GM21390 (cell line): ENCODE measurements around the gene AMMECR1L.
"Not testable (repeated sequence)": the region's sequence is repeated elsewhere in the genome, so short reads cannot be mapped to it uniquely, and the experiment has no call there.

ENCODE experiments used
- ATAC-seq: cut with Tn5 transposase; IDR thresholded peaks from one replicate; pipeline ENCODE4 v1.9.1; 2021; ENCODE audit not compliant: unreplicated experiment

AMMECR1L gene

GRCh38 chr2:127841466-127842178 lies 44.1 kb downstream of the AMMECR1L start:
- no peak for ATAC-seq

GRCh38 chr2:127840893-127841292 lies 44.9 kb downstream of the AMMECR1L start:
- no peak for ATAC-seq

DNA sequence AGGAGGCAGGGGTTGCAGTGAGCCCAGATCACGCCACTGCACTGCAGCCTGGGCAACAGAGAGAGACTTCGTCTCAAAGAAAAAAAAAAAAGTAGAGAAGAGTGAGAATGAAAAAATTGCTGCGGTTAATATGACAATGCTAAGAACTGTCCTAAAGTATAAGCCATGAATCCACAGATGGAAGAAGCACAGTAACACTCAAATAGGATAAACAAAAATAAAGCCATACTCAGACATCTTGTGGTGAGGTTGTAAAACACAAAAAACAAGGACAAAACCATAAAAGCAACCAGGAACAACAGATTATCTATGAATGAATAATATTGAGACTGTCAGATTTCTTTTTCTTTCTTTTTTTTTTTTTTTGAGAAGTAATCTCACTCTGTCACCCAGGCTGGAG lies 50.8 kb downstream of the AMMECR1L start:
- no peak for ATAC-seq

GRCh38 chr2:127829845-127830246 lies 55.9 kb downstream of the AMMECR1L start:
- peak; percentile 96 for ATAC-seq

DNA sequence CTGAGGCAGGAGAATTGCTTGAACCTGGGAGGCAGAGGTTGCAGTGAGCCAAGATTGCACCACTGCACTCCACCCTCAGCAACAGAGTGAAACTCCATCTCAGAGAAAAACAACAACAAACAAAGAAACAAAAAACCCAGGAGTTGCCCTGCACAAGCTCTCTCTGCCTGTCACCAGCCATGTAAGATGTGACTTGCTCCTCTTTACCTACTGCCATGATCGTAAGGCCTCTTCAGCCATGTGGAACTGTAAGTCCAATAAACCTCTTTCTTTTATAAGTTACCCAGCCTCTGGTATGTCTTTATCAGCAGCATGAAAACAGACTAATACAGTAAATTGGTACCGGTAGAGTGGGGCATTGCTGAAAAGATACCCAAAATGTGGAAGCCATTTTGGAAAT lies 59.0 kb downstream of the AMMECR1L start:
- ATAC-seq = not testable (repeated sequence)

DNA sequence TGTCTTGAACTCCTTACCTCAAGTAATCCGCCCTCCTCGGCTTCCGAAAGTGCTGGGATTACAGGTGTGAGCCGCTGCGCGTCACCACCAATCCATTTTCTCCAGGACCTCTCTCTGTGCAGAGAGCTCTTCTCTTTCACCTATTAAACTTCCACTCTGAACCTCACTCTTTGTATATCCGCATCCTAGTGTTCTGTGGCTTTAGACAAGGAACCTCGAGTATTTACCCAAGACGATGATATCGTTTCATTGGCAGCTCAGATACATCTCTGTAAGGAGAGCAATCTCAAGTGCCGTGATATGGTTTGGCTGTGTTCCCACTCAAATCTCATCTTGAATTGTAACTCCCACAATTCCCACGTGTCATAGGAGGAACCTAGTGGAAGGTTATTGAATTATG lies 59.7 kb downstream of the AMMECR1L start:
- ATAC-seq = no peak

DNA sequence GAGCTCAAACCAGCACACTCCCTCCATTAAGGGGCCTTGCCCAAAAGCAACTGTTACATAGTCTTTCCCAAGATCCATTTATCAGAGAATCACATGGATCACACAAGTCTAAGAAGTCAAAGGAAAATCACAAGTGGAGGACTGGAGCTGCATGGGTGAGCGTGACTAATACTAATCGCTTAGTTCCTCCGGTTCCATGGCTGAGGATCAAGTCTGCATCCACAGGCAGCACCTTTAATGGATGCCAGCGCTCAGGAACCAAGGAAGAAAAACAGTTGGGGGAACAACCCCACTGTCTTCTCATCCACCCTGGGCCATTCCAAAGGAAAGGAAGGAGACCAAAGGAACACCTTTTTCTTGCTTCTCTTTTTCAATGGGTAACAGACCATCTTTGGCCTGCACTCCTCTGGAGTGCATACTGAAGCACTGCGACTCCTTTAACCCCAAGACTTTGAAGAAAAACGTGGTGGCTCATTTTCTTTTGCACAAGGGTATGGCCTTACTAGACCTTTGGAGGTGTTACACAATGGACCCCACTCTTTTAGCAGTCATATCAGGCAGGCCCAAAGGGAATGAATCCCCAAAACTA lies 65.6 kb downstream of the AMMECR1L start:
- ATAC-seq = no peak

DNA sequence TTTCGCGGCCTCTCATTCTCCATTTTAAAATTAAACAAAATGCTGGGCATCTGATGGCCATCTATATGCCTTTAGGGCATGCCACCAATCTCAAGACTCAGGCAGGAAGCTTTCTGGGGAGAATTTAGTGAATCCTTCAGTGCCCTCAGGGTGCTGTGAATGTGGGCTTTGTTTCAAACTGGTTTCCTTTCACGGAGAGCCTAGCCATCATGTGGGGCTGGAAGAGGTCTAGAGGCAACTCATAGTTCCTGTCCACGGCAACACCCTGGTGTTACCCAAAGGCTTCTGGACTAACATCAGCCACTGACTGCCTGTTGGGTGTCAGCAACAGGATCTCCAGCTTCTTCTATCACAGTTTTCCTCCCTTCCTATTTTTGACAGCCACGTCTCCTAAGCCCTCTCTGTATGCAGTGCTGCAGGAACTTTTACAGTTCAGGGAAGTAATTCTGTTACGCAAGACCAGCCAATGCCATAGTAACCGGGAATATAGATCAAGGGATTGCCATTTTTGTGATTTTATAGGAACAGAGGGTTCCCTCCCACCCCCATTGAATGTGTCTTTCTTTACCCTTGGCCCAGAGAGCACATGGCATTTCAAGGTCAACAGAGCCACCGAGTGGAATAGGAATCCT lies 66.8 kb downstream of the AMMECR1L start:
- no peak for ATAC-seq

- ATAC-seq = no peak
These were observed 67.5 kb downstream of the AMMECR1L start for GRCh38 chr2:127818241-127818640.

DNA sequence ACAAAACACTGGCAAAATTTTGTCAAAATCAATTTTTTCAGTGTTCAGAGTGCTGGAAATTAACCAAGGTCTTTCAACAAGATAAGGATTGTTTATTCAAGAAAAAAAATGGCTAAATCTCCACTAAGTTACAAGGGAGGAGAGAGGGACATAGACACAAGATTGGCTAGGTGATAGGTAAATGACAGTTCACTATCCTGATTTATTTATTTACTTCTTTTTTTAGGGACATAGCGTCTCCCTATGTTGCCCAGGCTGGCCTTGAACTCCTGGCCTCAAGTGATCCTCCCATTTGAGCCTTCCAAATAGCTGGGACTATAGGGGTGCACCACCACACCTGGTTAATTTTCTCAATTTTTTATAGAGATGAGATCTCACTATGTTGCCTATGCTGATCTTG lies 71.1 kb downstream of the AMMECR1L start:
- ATAC-seq = no peak

DNA sequence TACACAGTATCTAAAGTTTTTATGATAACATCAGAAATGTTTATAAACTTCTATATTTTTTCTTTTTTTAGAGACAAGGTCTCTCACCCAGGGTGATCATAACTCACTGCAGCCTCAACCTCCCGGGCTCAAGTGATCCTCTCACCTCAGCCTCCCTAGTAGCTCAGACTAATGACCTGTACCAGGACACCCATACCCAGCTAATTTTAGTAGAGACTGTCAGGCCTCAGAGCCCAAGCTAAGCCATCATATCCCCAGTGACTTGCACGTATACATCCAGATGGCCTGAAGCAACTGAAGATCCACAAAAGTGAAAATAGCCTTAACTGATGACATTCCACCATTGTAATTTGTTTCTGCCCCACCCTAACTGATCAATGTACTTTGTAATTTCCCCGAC lies 73.3 kb downstream of the AMMECR1L start:
- ATAC-seq = not testable (repeated sequence)
